ENCODE measurements around the gene ACADVL. TPM values are rescaled to one million over a fixed set of nuclear protein-coding genes. Genes with fewer than 3 reads are reported as not detected.
"Not testable (repeated sequence)": the region's sequence is repeated elsewhere in the genome, so short reads cannot be mapped to it uniquely, and the experiment has no call there.

Gene ACADVL
- total RNA-seq: 276 TPM
- 100 to 1,000 TPM; 251 to 312 (median 283) TPM for polyA plus RNA-seq (ENCODE audit: insufficient read depth in 1 of 8, insufficient read length in 8 of 8, low replicate concordance in 1 of 8)
- long read RNA-seq, donor 1, partial matches to known transcripts: 5 of 15 reads
- long read RNA-seq, donor 1, other reads (novel, unspliced or antisense): 0 of 15 reads
- long read RNA-seq, donor 2, partial matches to known transcripts: 0 of 2 reads
- long read RNA-seq, donor 2, other reads (novel, unspliced or antisense): 0 of 2 reads
- long read RNA-seq, donor 3, transcript ACADVL-215 (5 exons, 709 nt): minor isoform, 7 of 66 reads
- long read RNA-seq, donor 3, transcript ACADVL-203 (20 exons, 2,323 nt): major isoform, 18 of 66 reads
- long read RNA-seq, donor 3, transcript ACADVL-206 (8 exons, 1,212 nt): minor isoform, 6 of 66 reads
- long read RNA-seq, donor 3, partial matches to known transcripts: 27 of 66 reads
- long read RNA-seq, donor 3, other reads (novel, unspliced or antisense): 0 of 66 reads
- long read RNA-seq, donor 4, transcript ACADVL-203 (20 exons, 2,323 nt): minor isoform, 6 of 22 reads
- long read RNA-seq, donor 4, transcript ACADVL-206 (8 exons, 1,212 nt): major isoform, 7 of 22 reads
- long read RNA-seq, donor 4, partial matches to known transcripts: 0 of 22 reads
- long read RNA-seq, donor 4, other reads (novel, unspliced or antisense): 0 of 22 reads
- long read RNA-seq, donor 5, transcript ACADVL-206 (8 exons, 1,212 nt): minor isoform, 10 of 104 reads
- long read RNA-seq, donor 5, transcript ACADVL-215 (5 exons, 709 nt): minor isoform, 6 of 104 reads
- long read RNA-seq, donor 5, transcript ACADVL-203 (20 exons, 2,323 nt): major isoform, 33 of 104 reads
- long read RNA-seq, donor 5, partial matches to known transcripts: 43 of 104 reads
- long read RNA-seq, donor 5, other reads (novel, unspliced or antisense): 5 of 104 reads
- long read RNA-seq, donor 6, transcript ACADVL-215 (5 exons, 709 nt): minor isoform, 9 of 77 reads
- long read RNA-seq, donor 6, transcript ACADVL-203 (20 exons, 2,323 nt): major isoform, 20 of 77 reads
- long read RNA-seq, donor 6, transcript ACADVL-206 (8 exons, 1,212 nt): minor isoform, 6 of 77 reads
- long read RNA-seq, donor 6, transcript ACADVL-214 (1 exons, 1,732 nt): minor isoform, 7 of 77 reads
- long read RNA-seq, donor 6, partial matches to known transcripts: 18 of 77 reads
- long read RNA-seq, donor 6, other reads (novel, unspliced or antisense): 7 of 77 reads
- long read RNA-seq, donor 7, transcript ACADVL-203 (20 exons, 2,323 nt): major isoform, 12 of 33 reads
- long read RNA-seq, donor 7, transcript ACADVL-209 (2 exons, 562 nt): minor isoform, 5 of 33 reads
- long read RNA-seq, donor 7, transcript ACADVL-214 (1 exons, 1,732 nt): minor isoform, 9 of 33 reads
- long read RNA-seq, donor 7, partial matches to known transcripts: 0 of 33 reads
- long read RNA-seq, donor 7, other reads (novel, unspliced or antisense): 0 of 33 reads
- long read RNA-seq, donor 8, transcript ACADVL-214 (1 exons, 1,732 nt): minor isoform, 6 of 26 reads
- long read RNA-seq, donor 8, transcript ACADVL-203 (20 exons, 2,323 nt): major isoform, 13 of 26 reads
- long read RNA-seq, donor 8, partial matches to known transcripts: 0 of 26 reads
- long read RNA-seq, donor 8, other reads (novel, unspliced or antisense): 0 of 26 reads
- long read RNA-seq, donor 9, transcript ACADVL-214 (1 exons, 1,732 nt): minor isoform, 5 of 175 reads
- long read RNA-seq, donor 9, transcript ACADVL-203 (20 exons, 2,323 nt): major isoform, 13 of 175 reads
- long read RNA-seq, donor 9, partial matches to known transcripts: 103 of 175 reads
- long read RNA-seq, donor 9, other reads (novel, unspliced or antisense): 46 of 175 reads
- long read RNA-seq, donor 10, transcript ACADVL-203 (20 exons, 2,323 nt): major isoform, 11 of 33 reads
- long read RNA-seq, donor 10, transcript ACADVL-206 (8 exons, 1,212 nt): minor isoform, 5 of 33 reads
- long read RNA-seq, donor 10, transcript ACADVL-214 (1 exons, 1,732 nt): minor isoform, 9 of 33 reads
- long read RNA-seq, donor 10, partial matches to known transcripts: 0 of 33 reads
- long read RNA-seq, donor 10, other reads (novel, unspliced or antisense): 0 of 33 reads
- long read RNA-seq, donor 11, transcript ACADVL-214 (1 exons, 1,732 nt): minor isoform, 7 of 149 reads
- long read RNA-seq, donor 11, transcript ACADVL-203 (20 exons, 2,323 nt): major isoform, 9 of 149 reads
- long read RNA-seq, donor 11, partial matches to known transcripts: 114 of 149 reads
- long read RNA-seq, donor 11, other reads (novel, unspliced or antisense): 5 of 149 reads

DNA sequence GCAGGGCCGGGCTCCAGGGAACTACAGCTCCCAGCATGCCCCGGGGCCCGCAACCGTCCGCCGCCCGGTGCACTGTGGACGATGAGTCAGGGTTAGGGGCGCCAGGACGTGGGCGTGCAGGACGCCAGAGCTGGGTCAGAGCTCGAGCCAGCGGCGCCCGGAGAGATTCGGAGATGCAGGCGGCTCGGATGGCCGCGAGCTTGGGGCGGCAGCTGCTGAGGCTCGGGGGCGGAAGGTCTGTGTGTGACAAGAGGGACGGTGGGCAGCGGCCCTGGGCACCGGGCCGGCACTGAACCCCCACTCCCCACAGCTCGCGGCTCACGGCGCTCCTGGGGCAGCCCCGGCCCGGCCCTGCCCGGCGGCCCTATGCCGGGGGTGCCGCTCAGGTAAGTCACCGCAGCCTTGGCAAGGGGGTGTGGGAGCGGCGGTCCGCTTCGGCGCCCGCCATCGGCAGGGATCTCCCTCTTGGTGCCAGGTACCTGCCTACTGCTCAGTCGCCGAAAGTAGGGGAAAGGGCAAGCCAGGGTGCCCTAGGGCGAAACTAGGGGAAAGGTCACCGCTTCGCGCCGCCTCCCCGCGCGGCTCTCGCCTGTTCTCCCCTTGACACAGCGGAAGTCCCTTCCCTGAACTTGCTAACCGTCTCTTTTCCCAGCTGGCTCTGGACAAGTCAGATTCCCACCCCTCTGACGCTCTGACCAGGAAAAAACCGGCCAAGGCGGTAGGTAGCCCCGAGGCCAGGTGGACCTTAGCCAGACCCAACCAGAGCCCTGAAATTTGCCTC is at the start of gene ACADVL, which contains the start of gene DLG4:
ACADVL (plus strand) TSS at position 127 of the 781 bp plus-strand sequence; CDS start at position 174, 47 bp downstream.
DLG4 (minus strand) TSS at position 25 of the 781 bp plus-strand sequence.
- no peaks in the 10 kb centered on the region for H3K9me3 ChIP-seq (replicated peaks; ENCODE audit: control insufficient read depth, low read depth, low read length)
- no peaks in the 10 kb centered on the region for H3K27me3 ChIP-seq (ENCODE audit: control insufficient read depth, insufficient read depth, low read length)
- WGBS (ENCODE audit: insufficient coverage): 0% methylated on average over 61 of the region's 63 CpGs
- peak within 1 kb of the TSS; percentile 91 for H3K4me3 ChIP-seq (ENCODE audit: low read length)
- peaks cover 77% of the 10 kb centered on the region for H3K4me1 ChIP-seq (ENCODE audit: control insufficient read depth, insufficient read depth, low read length)
- H3K36me3 ChIP-seq (ENCODE audit: control insufficient read depth, insufficient read depth, low read length): peaks cover 41% of the 10 kb centered on the region
- DNase-seq: peak; percentile 97
- peak within 1 kb of the TSS; percentile 93 for H3K27ac ChIP-seq (ENCODE audit: low read length)

- H3K4me1 ChIP-seq (ENCODE audit: control insufficient read depth, insufficient read depth, low read length): peaks cover 15% of the 10 kb centered on the region
- not testable (repeated sequence) for H3K9me3 ChIP-seq (replicated peaks; ENCODE audit: control insufficient read depth, low read depth, low read length); H3K4me3 ChIP-seq (ENCODE audit: low read length); H3K36me3 ChIP-seq (ENCODE audit: control insufficient read depth, insufficient read depth, low read length); DNase-seq; H3K27ac ChIP-seq (ENCODE audit: low read length); H3K27me3 ChIP-seq (ENCODE audit: control insufficient read depth, insufficient read depth, low read length)
- WGBS (ENCODE audit: insufficient coverage): 89% methylated on average over 9 of the region's 18 CpGs
These were observed 47.1 kb upstream of the ACADVL start for GRCh38 chr17:7172522-7173191.

- H3K4me1 ChIP-seq (ENCODE audit: control insufficient read depth, insufficient read depth, low read length): peaks cover 23% of the 10 kb centered on the region
- no peaks in the 10 kb centered on the region for H3K36me3 ChIP-seq (ENCODE audit: control insufficient read depth, insufficient read depth, low read length)
- H3K4me3 ChIP-seq (ENCODE audit: low read length): no peak overlapping the region
- WGBS (ENCODE audit: insufficient coverage): 38% methylated on average over 69 of the region's 69 CpGs
- peak; percentile 67 for DNase-seq
- H3K27ac ChIP-seq (ENCODE audit: low read length): peak overlapping the region; percentile 13
- H3K9me3 ChIP-seq (replicated peaks; ENCODE audit: control insufficient read depth, low read depth, low read length): peaks cover 6% of the 10 kb centered on the region
- peaks cover 12% of the 10 kb centered on the region for H3K27me3 ChIP-seq (ENCODE audit: control insufficient read depth, insufficient read depth, low read length)
These were observed 45.8 kb upstream of the ACADVL start for GRCh38 chr17:7173687-7174602.

DNA sequence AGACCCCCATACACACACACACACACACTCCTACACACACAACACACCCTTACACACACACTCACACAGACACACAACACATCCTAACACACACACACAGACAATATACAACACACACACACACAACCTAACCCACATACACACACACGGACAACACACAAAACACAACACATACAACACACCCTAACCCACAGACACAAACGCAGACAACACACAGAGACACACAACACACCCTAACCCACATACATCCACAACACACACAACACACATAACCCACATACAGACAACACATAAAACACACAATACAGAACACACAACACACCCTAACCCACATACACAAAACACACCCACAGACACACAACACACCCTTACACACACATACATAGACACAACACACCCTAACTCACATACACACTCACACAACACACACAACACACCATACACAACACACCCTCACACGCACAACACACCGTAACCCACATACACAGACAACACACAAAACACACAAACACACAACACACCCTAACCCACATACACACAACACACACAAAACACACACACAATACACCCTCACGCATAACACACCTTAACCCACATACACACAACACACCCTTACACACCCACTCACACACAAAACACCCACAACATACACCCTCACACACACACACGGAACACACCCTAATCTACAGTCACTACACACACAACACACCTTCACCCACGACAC is 45.0 kb upstream of the ACADVL start:
- 90% methylated on average over 7 of the region's 7 CpGs for WGBS (ENCODE audit: insufficient coverage)

DNA sequence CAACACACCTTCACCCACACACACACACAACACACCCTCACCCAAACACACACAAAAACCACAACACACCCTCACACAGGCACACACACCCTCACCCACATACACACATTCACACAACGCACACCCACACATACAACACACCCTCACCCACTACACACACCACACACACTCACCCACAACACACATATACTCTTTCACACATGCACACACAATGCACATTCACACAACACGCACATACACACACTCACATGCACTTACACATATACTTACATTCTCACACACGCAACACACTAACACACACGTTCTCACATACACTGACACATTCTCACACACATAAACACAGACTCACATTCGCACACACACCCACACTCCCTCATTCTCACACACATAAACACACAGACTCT is 44.4 kb upstream of the ACADVL start:
- DNase-seq: no peak
- 88% methylated on average over 5 of the region's 5 CpGs for WGBS (ENCODE audit: insufficient coverage)
- no peak overlapping the region for H3K4me3 ChIP-seq (ENCODE audit: low read length)
- peaks cover 23% of the 10 kb centered on the region for H3K4me1 ChIP-seq (ENCODE audit: control insufficient read depth, insufficient read depth, low read length)
- H3K27ac ChIP-seq (ENCODE audit: low read length): no peak overlapping the region
- H3K9me3 ChIP-seq (replicated peaks; ENCODE audit: control insufficient read depth, low read depth, low read length): no peaks in the 10 kb centered on the region
- no peaks in the 10 kb centered on the region for H3K36me3 ChIP-seq (ENCODE audit: control insufficient read depth, insufficient read depth, low read length)
- peaks cover 13% of the 10 kb centered on the region for H3K27me3 ChIP-seq (ENCODE audit: control insufficient read depth, insufficient read depth, low read length)

More for the DNA sequence above, 45.0 kb upstream of the ACADVL start:
- no peak for DNase-seq
- H3K9me3 ChIP-seq (replicated peaks; ENCODE audit: control insufficient read depth, low read depth, low read length): peaks cover 3% of the 10 kb centered on the region
- H3K27ac ChIP-seq (ENCODE audit: low read length): no peak overlapping the region
- peaks cover 13% of the 10 kb centered on the region for H3K27me3 ChIP-seq (ENCODE audit: control insufficient read depth, insufficient read depth, low read length)
- H3K4me1 ChIP-seq (ENCODE audit: control insufficient read depth, insufficient read depth, low read length): peaks cover 23% of the 10 kb centered on the region
- no peak overlapping the region for H3K4me3 ChIP-seq (ENCODE audit: low read length)
- no peaks in the 10 kb centered on the region for H3K36me3 ChIP-seq (ENCODE audit: control insufficient read depth, insufficient read depth, low read length)

- no peak for DNase-seq
- 78% methylated on average over 1 of the region's 1 CpG for WGBS (ENCODE audit: insufficient coverage)
- H3K36me3 ChIP-seq (ENCODE audit: control insufficient read depth, insufficient read depth, low read length): no peaks in the 10 kb centered on the region
- no peak overlapping the region for H3K4me3 ChIP-seq (ENCODE audit: low read length)
- H3K27ac ChIP-seq (ENCODE audit: low read length): no peak overlapping the region
- H3K9me3 ChIP-seq (replicated peaks; ENCODE audit: control insufficient read depth, low read depth, low read length): no peaks in the 10 kb centered on the region
- peaks cover 23% of the 10 kb centered on the region for H3K4me1 ChIP-seq (ENCODE audit: control insufficient read depth, insufficient read depth, low read length)
- peaks cover 13% of the 10 kb centered on the region for H3K27me3 ChIP-seq (ENCODE audit: control insufficient read depth, insufficient read depth, low read length)
These were observed 43.5 kb upstream of the ACADVL start for GRCh38 chr17:7176107-7176840.

Data from muscle of leg (tissue), 16 donors.